ENCODE results near the gene PSAP.

The PSAP gene

GRCh38 chr10:71783917-71784678 is 67.0 kb downstream of the PSAP start:
- no peak for DNase-seq (ENCODE audit: low read depth in 3 of 3)

GRCh38 chr10:71782917-71783490 is 68.0 kb downstream of the PSAP start:
- DNase-seq (ENCODE audit: low read depth in 3 of 3): no peak

GRCh38 chr10:71782221-71782916 is 68.7 kb downstream of the PSAP start:
- DNase-seq (ENCODE audit: low read depth in 3 of 3): no peak

DNA sequence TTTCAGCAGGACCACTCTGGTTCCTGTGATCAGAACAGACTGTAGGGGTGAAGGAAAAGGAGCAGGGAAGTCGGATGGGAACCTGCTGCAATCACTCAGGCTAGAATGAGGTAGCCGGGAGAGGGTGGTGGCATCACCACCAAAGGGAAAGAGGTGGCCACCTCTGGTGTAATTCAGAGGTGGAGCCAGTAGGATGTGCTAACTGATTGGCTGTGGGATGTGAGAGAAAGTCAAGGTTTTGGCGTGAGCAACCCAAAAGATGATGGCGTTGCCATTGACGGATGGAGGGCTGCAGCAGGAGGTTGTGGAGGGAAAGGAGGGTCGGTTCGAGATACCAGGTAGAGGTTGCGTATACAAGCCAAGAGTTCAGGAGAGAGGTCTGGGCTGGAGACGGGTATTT is 70.3 kb downstream of the PSAP start:
- DNase-seq (ENCODE audit: low read depth in 3 of 3): no peak

GRCh38 chr10:71780156-71780555 is 70.9 kb downstream of the PSAP start:
- no peak for DNase-seq (ENCODE audit: low read depth in 3 of 3)

GRCh38 chr10:71779641-71780040 is 71.4 kb downstream of the PSAP start:
- no peak for DNase-seq (ENCODE audit: low read depth in 3 of 3)

- DNase-seq (ENCODE audit: low read depth in 3 of 3): no peak
These were observed 72.8 kb downstream of the PSAP start for GRCh38 chr10:71778071-71778825.

DNA sequence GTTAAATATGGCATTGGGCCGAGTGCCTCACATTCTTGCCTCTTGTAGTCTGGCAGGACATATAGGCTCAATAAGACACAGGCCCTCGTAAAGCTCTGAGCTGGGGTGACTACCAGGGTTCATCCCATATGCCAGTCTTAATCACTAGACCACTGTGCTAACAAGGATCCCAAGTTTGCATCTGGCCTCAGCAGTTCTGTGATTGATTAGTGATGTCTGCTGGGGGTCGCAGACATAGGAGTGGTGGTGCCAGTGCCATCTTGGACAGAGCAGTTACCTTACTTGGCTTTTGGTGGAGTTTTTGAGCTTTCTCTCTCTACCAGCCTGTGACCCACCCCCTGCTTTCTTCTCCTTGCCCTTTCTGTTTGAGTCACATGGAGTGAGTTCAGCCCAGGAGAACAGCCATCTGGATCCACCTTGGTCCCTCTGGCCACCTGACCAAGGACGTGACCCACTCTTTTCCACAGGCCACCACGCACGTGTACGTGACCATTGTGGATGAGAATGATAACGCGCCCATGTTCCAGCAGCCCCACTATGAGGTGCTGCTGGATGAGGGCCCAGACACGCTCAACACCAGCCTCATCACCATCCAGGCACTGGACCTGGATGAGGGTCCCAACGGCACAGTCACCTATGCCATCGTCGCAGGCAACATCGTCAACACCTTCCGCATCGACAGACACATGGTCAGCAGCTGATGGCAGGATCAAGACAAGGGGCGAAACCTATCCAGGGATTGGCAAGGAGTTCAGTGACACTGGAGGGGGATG is 73.7 kb downstream of the PSAP start:
- DNase-seq (ENCODE audit: low read depth in 3 of 3): no peak

DNA sequence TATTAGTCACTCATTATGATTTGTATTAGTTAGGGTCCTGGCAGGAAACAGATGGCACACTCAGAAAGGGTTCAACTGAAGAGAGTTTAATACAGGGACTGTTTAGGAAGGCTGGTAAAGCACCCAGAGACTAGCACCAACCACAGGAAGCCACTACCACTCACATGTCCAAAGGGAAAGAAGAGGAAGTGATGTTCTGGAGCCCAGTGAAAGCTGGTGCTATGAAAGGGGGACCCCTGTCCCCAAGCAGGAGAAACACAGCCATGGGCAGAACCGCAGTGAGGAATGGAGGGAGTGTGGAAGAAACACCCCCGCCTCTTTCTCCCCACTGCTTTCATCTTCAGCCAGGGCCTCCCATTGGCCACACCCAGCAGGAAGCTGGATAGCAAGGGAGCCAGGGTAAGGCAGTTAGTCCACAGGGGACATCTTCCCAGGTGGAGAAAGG is 74.5 kb downstream of the PSAP start:
- DNase-seq (ENCODE audit: low read depth in 3 of 3): no peak

DNA sequence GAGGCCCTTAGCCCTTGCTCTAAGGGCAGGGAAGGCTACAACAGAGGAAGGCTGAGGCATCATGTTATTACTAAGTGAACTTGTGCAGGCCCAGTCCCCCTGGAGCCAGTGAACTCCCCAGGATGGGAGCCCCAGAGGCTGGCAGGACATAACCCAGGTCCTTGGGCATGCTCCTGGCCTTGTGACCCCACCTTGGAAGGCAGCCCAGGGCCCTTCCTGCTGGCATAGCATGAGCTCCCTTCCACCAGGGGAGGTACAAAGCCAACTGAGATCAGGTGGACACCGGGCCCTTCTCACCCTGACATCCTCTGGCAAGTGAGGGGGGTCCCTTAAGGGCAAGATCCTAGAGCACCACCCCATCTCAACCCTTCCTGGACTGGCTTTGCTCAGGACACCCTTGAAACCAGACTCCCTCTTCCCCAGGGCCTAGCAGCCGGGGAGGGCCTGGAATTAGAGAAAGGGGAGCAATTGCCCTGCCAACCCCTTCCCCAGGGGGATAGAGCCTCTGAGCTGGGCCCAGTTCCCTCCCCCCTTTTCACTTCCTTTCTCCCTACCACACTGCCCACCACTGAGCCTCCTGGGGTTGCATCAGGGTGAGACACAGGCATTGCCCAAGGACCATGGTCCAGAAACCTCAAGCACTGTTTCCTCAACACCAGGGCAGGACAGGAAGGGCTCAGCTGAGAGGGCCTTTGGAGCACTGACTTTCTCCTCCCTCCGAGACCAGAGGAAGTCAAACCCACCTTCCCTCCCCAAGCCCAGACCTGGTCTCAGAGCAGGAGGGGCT is 75.9 kb downstream of the PSAP start:
- DNase-seq (ENCODE audit: low read depth in 3 of 3): no peak

DNA sequence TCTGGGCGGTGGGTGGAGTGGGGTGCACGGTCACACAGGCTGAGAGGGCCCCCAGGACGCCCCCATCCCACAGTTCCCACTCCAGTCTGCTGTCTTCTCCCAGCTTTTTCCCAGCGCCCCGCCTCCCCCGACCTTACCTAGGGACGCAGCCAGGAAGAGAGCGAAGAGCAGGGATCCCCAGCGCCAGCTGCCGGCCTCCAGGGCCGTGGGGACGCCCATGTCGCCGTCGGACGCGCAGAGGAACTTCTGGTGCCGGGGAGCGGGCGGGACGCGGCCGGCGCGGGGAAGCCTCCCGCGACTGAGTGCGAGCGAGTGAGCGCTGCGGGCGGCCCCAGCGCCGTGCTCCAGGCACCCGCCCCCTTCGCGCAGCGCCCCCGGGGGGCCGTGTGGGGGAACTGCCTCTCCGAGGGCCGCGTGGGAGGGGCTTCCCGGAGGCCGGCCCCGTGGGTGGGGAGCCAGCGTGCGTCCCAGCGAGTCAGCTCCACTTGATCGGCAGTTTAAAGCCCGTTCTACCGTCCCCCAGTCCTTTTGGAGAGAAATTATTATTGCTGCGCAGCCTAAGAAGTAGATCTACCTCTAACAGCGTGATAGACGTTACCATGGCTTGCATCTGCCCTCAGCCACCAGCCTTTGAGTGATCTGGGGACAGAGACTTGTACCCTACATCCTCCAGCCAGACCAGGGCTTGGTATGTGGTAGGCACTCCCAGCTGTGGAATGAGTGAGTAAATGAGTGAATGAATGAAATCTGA is 77.7 kb downstream of the PSAP start, which contains the start of gene VSIR:
VSIR (minus strand) TSS at position 300 of the 751 bp plus-strand sequence; CDS start at position 219, 81 bp downstream.
- peak; percentile 92 to 96 (median 94) for DNase-seq (ENCODE audit: low read depth in 3 of 3)

- no peak for DNase-seq (ENCODE audit: low read depth in 3 of 3)
These were observed 78.2 kb downstream of the PSAP start for GRCh38 chr10:71772832-71773220.

DNA sequence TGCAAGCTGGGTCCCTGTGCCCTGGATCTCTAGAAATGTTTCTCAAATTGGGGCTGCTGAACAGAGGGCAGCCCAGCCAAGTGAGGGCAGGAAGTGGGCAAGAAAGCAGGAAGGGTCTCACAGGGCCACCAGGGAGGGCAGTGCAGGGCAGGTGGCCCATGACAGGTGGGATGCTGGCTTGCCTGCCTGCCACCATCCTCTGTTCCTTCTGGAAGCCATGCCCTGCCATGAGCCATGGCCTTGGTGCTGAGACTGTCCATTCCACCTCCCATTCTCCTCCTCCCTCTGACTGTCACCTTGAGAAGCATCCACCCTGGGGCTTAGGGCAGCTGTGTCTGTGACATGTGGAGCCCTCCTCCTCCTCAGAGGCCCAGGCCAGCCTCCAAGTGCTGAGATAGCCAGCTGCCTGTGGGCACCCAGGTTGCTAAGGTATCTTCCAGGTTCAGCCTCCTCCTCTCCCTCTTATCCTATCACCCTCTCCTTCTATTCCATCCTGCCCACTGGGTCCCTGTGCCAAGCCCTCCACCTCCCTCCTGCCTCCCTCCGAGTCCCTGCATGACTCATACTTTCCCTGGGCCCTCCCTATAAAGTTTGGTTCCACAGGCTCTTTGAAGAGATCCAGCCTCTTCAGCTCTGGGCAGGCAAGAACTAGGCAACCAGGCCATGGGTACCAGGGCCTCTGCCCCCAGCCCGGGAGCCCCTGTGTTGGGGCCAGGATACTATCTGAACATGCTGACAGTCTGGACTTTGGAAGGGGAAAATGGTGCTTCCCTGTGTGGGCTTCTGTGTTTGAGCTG is 79.0 kb downstream of the PSAP start:
- DNase-seq (ENCODE audit: low read depth in 3 of 3): no peak

GRCh38 chr10:71771204-71771603 is 79.8 kb downstream of the PSAP start:
- no peak for DNase-seq (ENCODE audit: low read depth in 3 of 3)

DNA sequence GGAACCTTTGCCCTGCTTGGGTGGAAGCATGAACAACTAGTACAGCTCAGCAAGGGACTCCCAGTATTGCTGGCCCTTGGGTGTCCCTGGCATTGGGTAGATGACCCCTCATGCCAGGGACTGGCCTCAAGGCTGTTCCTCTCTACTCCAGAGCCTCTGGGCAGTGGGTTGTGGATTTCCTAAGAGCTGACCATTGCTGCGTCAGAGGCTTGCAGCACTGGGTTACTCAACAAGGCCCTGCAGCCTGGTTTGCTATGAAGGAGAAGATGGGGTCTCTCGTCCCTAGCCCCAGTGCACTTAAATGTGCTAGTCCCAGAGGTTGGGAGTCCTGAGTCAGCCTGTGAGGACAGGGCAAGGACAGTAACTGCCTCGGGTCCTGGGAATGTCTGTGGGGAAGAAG is 80.3 kb downstream of the PSAP start:
- no peak for DNase-seq (ENCODE audit: low read depth in 3 of 3)

- DNase-seq (ENCODE audit: low read depth in 3 of 3): no peak
These were observed 80.8 kb downstream of the PSAP start for GRCh38 chr10:71770255-71770654.

DNA sequence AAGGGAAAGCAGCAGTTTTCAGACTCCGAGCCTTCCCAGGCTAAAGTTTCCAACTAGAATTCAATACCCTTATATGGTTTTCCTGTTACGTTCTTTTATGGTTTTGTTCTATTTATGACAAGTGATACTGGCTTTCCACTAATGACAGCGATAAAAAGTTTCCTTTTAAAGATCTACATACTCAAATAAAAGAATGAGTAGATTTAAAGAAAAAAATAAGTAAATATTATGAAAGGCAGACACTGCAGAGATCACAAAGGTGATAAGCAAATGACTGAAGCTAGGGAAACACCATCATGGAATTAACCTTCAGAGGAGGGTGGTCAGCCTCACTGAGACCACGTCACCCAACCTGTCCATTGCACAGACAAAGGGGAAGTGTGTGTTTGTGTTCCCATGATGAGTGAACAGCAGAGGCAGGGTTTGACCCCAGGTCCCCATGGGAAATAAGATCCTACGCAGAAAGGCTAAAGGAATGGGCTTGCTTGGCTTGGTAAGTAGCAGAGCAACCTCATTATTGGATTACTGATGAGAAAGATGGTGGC is 81.7 kb downstream of the PSAP start:
- no peak for DNase-seq (ENCODE audit: low read depth in 3 of 3)

DNA sequence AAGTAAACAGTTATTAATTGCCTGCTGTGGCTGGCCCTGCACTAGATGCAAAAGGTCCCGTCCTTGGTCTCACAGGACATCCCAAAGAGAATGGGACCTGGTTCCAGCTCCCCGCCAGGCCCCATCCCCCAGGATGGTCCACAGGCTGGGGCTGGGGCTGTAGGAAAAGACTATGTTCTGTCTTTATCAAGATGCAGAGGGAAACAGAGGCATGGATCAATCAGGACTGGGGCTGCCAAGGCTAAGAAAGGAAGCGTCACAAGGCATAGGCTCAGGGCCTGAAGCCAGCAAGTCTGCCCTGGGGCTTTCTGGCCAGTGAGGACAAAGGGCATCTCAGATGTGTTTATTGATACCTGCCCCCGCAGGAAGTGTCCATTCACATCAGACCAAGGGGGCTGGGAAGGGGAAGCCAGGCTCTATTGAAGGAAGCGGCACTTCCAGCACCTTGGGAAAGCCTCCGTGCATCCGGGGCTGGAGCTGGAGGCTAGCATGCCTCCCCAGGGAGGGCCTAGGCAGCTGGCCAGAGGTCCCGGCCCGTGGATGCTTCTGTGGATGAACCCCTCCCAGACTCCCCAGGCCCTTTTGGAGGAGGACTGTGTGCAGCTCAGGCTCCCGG is 83.5 kb downstream of the PSAP start:
- no peak for DNase-seq (ENCODE audit: low read depth in 3 of 3)

Data from stimulated activated CD4-positive, alpha-beta T cell treated with anti-CD3 and anti-CD28 coated beads, TNF-alpha, amount 100 ng/mL, for 48 hours (primary cell).